ENCODE measurements around the gene TMEM132E.

TMEM132E gene

GRCh38 chr17:34589120-34589965 lies 10.0 kb downstream of the TMEM132E start:
- no peak for DNase-seq (ENCODE audit: low read depth, low spot score)
- no peak overlapping the region for H3K4me3 ChIP-seq (ENCODE audit: low read length)

GRCh38 chr17:34592002-34592401 lies 12.6 kb downstream of the TMEM132E start:
- no peak for DNase-seq (ENCODE audit: low read depth, low spot score)
- no peak overlapping the region for H3K4me3 ChIP-seq (ENCODE audit: low read length)

GRCh38 chr17:34596920-34597319 lies 17.5 kb downstream of the TMEM132E start:
- no peak overlapping the region for H3K4me3 ChIP-seq (ENCODE audit: low read length)
- no peak for DNase-seq (ENCODE audit: low read depth, low spot score)

GRCh38 chr17:34598161-34598776 lies 18.9 kb downstream of the TMEM132E start:
- no peak overlapping the region for H3K4me3 ChIP-seq (ENCODE audit: low read length)
- DNase-seq (ENCODE audit: low read depth, low spot score) = peak; percentile 42

GRCh38 chr17:34601416-34601815 lies 22.0 kb downstream of the TMEM132E start:
- DNase-seq (ENCODE audit: low read depth, low spot score) = no peak
- no peak overlapping the region for H3K4me3 ChIP-seq (ENCODE audit: low read length)

GRCh38 chr17:34603974-34604373 lies 24.6 kb downstream of the TMEM132E start:
- no peak for DNase-seq (ENCODE audit: low read depth, low spot score)
- H3K4me3 ChIP-seq (ENCODE audit: low read length) = no peak overlapping the region

- DNase-seq (ENCODE audit: low read depth, low spot score) = no peak
- H3K4me3 ChIP-seq (ENCODE audit: low read length) = no peak overlapping the region
Measured at GRCh38 chr17:34606763-34607162, 27.4 kb downstream of the TMEM132E start.

GRCh38 chr17:34607917-34608316 lies 28.5 kb downstream of the TMEM132E start:
- no peak for DNase-seq (ENCODE audit: low read depth, low spot score)

GRCh38 chr17:34609210-34609609 lies 29.8 kb downstream of the TMEM132E start:
- H3K4me3 ChIP-seq (ENCODE audit: low read length) = no peak overlapping the region
- no peak for DNase-seq (ENCODE audit: low read depth, low spot score)

More at GRCh38 chr17:34607917-34608316, 28.5 kb downstream of the TMEM132E start:
- no peak overlapping the region for H3K4me3 ChIP-seq (ENCODE audit: low read length)

GRCh38 chr17:34610039-34610438 lies 30.7 kb downstream of the TMEM132E start:
- H3K4me3 ChIP-seq (ENCODE audit: low read length) = no peak overlapping the region

GRCh38 chr17:34610506-34610905 lies 31.1 kb downstream of the TMEM132E start:
- no peak for DNase-seq (ENCODE audit: low read depth, low spot score)

More at GRCh38 chr17:34610039-34610438, 30.7 kb downstream of the TMEM132E start:
- no peak for DNase-seq (ENCODE audit: low read depth, low spot score)

GRCh38 chr17:34613064-34614019 lies 34.0 kb downstream of the TMEM132E start:
- DNase-seq (ENCODE audit: low read depth, low spot score) = no peak
- H3K4me3 ChIP-seq (ENCODE audit: low read length) = no peak overlapping the region

More at GRCh38 chr17:34610506-34610905, 31.1 kb downstream of the TMEM132E start:
- no peak overlapping the region for H3K4me3 ChIP-seq (ENCODE audit: low read length)

- no peak overlapping the region for H3K4me3 ChIP-seq (ENCODE audit: low read length)
- no peak for DNase-seq (ENCODE audit: low read depth, low spot score)
Measured at GRCh38 chr17:34614698-34615097, 35.3 kb downstream of the TMEM132E start.

- H3K4me3 ChIP-seq (ENCODE audit: low read length) = no peak overlapping the region
- no peak for DNase-seq (ENCODE audit: low read depth, low spot score)
Measured at GRCh38 chr17:34615326-34615725, 35.9 kb downstream of the TMEM132E start.

- H3K4me3 ChIP-seq (ENCODE audit: low read length) = no peak overlapping the region
- DNase-seq (ENCODE audit: low read depth, low spot score) = no peak
Measured at GRCh38 chr17:34616148-34616547, 36.8 kb downstream of the TMEM132E start.

GRCh38 chr17:34617398-34617797 lies 38.0 kb downstream of the TMEM132E start:
- no peak overlapping the region for H3K4me3 ChIP-seq (ENCODE audit: low read length)
- no peak for DNase-seq (ENCODE audit: low read depth, low spot score)

GRCh38 chr17:34619687-34620217 lies 40.4 kb downstream of the TMEM132E start:
- H3K4me3 ChIP-seq (ENCODE audit: low read length) = no peak overlapping the region
- DNase-seq (ENCODE audit: low read depth, low spot score) = no peak

GRCh38 chr17:34620458-34620857 lies 41.1 kb downstream of the TMEM132E start:
- no peak for DNase-seq (ENCODE audit: low read depth, low spot score)
- no peak overlapping the region for H3K4me3 ChIP-seq (ENCODE audit: low read length)

Data from Jurkat, Clone E6-1 (cell line).